DMS153 treated with DMSO at 0.1 percent for 48 hours (cell line): Measurements from ENCODE around the gene SLC25A44.
A peak's percentile ranks its signal among the peaks of the same experiment; 100 is the strongest.
"Not testable (repeated sequence)": the region's sequence is repeated elsewhere in the genome, so short reads cannot be mapped to it uniquely, and the experiment has no call there.

Experiments used
- DNase-seq: peaks from one replicate; lab custom pipeline; 2025; ENCODE audit not compliant: unreplicated experiment; lab: John Stamatoyannopoulos, UW

SLC25A44 gene

DNA sequence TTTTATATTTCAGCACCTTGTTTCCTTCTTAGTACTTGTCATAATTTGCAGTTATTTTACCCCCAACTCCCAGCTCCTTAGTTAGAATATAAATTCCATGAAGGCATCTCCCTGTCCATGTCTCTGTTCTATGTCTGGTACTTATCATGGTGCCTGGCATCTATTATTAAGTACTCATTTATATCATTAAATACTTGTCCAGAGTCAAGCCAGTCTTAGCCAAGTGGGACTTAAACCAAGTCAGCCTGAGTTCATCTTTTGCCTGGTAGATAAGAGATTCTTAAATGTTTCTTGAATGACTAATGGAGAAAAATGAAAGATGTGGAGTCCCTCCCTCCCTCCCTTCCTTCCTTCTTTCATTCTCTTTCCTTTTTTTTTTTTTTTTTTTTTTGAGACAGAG, 9.4 kb downstream of the SLC25A44 start:
- DNase-seq: no peak

DNA sequence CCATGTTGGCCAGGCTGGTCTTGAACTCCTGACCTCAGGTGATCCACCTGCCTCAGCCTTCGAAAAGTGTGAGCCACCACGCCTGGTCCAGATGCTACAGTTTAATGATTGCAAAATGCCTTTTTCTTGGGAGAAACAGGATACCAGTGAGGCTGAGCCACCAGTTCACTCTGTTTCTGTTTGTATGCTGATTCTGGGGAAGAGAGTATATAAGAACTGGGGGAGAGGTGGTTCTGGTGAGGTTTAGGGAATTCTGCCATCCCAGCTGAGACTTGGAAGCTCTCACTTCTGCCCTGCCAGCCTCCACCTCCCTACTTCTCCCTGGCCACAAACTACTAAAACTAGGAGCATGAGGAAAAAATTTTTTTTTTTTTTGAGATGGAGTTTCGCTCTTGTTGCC, 10.8 kb downstream of the SLC25A44 start:
- DNase-seq: no peak

GRCh38 chr1:156211243-156211642, 17.3 kb downstream of the SLC25A44 start:
- DNase-seq: no peak

DNA sequence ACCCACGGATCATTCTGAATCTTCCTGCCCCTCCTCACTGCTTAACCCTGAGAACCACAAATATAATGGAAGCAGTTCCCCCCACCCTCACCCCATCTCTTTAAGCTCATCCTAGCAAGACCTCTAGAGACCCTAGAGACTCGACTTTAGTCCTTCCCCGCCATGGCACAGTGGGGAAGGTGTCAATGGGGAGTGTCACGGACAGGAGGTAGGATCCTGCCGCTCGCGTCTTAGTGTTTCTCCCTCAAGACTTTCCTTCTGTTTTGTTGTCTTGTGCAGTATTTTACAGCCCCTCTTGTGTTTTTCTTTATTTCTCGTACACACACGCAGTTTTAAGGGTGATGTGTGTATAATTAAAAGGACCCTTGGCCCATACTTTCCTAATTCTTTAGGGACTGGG, 18.2 kb downstream of the SLC25A44 start:
- no peak for DNase-seq

- peak; percentile 99 for DNase-seq
These were observed 19.1 kb downstream of the SLC25A44 start, which contains the start of gene PMF1 for GRCh38 chr1:156212833-156213643. Gene PMF1 (plus strand): TSS chr1:156213007. CDS start chr1:156213016, 9 bp downstream.

DNA sequence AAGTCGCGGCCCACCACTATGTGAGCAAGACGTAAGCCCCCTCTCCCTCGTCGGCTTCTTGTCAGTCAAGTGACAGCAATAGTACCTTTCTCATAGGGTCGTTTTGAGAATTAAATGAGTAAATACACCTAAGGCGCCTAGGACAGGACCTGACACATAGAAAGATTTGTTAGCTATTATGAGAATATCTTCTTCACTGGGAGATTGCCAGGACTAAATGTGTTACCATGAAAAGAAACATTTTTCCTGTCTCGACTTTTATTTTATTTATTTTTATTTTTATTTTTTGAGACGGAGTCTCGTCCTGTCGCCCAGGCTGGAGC, 19.7 kb downstream of the SLC25A44 start:
- no peak for DNase-seq

- no peak for DNase-seq
These were observed 20.3 kb downstream of the SLC25A44 start for GRCh38 chr1:156214024-156214748.

- DNase-seq: not testable (repeated sequence)
These were observed 22.6 kb downstream of the SLC25A44 start for GRCh38 chr1:156216361-156217086.

DNA sequence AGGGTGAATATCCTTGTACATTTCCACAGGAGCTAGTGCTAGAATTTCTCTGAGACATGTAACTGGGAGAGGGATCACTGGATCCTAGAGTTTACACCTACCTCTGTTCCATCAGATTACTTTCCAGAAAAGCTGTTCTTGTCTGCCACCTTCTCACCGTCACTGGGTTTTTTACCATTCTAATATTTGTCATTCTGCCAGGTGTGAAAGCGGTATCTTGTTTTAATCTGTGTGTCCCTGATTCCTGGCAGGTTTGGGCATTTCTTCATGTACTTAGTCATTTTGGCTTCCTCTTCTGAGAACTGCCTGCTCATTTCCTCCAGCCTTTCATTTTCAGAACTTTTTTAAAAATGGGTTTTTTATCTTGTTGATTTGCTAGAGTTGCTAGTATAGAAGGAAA, 24.0 kb downstream of the SLC25A44 start:
- DNase-seq: no peak

GRCh38 chr1:156220226-156220625, 26.3 kb downstream of the SLC25A44 start:
- no peak for DNase-seq

DNA sequence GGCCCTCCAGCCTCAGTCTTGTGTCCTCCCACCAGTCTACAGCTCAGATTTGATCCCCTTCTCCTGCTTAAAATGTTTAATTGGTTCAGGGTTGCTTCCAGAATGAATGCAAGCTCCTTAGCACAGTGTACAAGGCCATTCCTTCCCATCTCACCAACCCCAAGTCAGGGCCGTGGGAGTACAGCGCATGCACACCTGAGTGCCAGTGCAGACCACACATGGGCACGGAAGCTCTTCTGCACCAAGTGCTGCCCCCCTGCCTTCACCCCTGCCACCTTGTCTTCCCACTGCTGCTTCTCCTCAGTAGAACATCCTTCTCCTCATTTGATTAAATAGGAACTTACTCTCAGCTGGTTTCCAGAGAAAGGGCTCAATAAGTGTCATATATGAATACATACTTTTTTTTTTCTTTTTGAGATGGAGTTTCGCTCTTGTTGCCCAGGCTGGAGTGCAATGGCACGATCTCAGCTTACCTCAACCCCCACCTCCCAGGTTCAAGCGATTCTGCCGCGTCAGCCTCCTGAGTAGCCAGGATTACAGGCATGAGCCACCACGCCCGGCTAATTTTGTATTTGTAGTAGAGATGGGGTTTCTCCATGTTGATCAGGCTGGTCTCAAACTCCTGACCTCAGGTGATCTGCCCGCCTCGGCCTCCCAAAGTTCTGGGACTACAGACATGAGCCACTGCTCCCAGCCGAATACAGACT, 28.2 kb downstream of the SLC25A44 start:
- no peak for DNase-seq

DNA sequence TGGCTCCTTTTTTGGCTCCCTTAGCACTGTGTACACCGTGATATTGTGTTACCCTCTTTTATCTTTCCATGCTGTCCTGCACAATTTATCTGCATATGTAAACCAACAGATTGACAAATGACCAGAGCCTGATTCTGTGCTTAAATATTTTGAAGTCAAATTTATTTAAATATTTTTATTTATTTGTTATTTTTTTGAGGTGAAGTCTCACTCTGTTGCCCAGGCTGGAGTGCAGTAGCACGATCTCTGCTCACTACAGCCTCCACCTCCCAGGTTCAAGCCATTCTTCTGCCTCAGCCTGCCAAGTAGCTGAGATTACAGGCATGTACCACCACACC, 31.7 kb downstream of the SLC25A44 start:
- DNase-seq: no peak

GRCh38 chr1:156226116-156226538, 32.2 kb downstream of the SLC25A44 start:
- DNase-seq: no peak

DNA sequence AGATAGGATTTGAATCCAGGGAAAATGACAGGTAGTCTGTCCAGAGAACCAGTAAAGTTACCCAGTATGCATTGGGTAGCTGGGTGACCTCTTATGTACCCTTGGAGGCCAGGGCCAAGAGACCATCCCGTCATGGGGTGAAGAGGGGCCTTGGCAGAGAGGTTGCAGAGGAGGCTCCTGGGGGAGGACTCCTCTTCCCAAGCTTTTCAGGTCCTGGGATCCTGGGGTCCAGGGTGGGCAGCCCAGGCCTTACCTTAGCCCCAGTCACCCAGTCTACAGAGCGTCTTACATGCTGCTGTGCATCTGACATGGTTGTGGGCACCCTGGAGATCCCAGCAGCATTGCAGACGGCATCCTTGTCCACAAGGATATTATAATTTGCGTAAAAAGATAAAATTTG, 32.9 kb downstream of the SLC25A44 start:
- DNase-seq: no peak

DNA sequence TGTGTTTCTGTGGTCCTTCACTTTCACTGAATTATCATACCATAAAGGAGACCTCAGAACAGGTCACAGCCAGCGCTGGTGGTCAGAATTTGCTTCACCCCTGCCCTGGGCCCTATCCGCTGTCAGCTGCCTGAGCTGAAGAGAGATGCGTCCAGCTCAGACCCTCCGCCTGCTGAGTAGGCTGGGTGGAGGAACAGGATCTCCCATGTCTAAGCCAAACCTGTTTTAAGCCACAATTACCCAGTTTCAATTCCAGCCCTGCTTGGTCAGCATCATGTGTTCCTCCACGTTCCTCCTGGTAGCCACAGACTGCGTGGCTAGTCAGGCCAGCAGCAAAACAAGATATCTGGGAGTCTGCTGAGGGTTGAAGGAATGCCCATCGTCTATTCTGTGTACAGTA, 34.6 kb downstream of the SLC25A44 start:
- no peak for DNase-seq

DNA sequence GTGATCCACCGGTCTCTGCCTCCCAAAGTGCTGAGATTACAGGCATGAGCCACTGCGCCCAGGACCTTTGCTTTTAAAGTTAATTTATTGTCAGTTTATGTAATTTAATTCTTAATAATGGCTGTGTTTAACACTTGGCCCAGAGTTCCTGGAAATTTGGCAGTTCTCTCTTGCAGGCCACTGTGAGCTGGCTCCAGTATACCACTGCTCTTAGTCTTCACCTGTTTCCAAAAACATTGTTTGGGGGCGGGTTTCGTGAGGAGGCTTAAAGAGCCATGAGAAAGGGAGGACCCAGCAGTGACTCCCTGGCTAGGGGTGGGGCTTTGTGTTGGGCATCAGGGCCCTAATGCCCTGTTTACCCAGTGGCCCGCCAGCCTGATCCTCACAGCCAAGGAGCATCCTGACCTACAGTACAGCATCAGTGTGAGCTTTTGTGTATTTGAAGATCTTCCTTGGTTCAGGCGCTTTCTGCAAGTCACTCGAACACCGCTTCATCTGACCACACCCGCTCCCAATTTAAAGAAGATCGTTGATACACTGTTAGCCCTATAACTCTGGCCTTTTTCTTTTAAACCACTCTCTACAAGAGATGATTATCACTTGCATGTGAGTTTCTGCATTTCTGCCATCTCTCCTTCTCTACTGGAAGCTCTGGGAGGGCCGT, 36.0 kb downstream of the SLC25A44 start:
- no peak for DNase-seq

GRCh38 chr1:156230473-156230837, 36.6 kb downstream of the SLC25A44 start:
- no peak for DNase-seq

DNA sequence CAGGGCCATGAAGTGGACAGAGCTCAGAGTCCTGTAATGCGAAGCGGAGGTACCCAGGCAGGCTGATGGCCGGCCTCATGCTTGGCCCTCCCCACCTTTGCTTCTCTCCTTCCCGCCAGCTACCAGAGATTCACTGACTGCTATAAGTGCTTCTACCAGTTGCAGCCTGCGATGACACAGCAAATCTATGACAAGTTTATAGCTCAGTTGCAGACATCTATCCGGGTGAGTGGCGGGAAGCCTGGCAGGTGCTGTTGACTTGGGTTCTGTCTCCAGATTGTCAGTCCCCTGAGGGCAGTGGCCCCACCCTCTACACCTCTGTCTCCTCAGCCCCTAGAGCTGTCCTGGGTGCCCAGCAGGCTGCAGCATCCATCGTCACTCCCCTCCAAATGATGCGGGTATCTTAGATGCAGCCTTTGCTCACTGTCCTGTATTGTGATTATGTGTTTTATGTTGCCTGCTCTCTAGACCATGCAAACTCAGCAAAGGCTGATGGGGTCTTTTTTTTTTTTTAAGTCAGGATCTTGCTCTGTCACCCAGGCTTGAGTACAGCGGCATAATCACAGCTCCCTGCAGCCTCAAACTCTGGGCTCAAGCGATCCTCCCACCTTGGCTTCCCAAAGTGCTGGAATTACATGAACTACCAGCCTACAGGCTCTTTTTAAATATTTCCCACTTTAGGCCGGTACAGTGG, 38.4 kb downstream of the SLC25A44 start:
- DNase-seq: no peak

DNA sequence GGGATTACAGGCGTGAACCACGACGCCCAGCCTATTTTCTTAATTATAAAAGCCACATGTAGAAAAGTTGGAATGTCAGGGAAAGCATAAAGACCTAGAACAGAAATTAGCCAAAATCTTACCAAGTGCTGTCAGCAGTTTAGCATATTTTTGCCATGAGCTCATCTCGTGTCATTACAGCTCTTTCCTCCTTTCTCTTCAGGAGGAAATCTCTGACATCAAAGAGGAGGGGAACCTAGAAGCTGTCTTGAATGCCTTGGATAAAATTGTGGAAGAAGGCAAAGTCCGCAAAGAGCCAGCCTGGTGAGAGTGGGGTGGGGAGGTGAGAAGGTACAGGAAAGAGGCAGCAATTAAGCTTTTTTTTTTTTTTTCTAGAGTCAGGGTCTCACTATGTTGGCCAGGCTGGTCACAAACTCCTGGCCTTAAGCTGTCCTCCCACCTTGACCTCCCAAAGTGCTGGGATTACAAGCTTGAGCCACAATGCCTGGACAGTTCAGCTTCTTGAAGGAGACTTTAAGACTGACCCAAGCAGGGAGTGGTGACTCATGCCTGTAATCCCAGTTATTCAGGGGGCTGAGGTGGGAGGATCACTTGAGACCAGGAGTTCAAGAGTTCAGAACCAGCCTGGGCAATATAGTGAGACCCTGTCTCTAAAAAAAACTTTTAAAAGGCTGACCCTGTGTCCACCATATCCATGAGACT, 39.7 kb downstream of the SLC25A44 start:
- no peak for DNase-seq

DNA sequence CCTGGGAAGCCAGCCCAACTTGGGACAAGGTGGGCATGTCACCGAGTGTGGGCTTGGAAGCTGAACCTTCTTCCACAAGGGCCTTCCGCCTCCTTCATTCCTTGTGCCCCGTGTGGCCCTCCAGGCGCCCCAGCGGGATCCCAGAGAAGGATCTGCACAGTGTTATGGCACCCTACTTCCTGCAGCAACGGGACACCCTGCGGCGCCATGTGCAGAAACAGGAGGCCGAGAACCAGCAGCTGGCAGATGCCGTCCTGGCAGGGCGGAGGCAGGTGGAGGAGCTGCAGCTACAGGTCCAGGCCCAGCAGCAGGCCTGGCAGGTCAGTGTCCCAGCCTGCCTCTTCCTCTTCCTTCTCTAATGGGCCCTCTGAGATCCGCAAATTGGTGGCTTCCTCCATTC, 42.3 kb downstream of the SLC25A44 start:
- no peak for DNase-seq
